ENCODE data around the gene NUP42. TPM values are rescaled to one million over a fixed set of nuclear protein-coding genes. Genes with fewer than 3 reads are reported as not detected.

NUP42 gene
- total and polyA plus RNA-seq, 10 of the 15 experiments (the other 5 are each of a cell fraction or from before 2014, with no cell fraction given), result 48.6 to 124 (median 74.3) TPM

- no peak overlapping the region for H3K27ac ChIP-seq (ENCODE audit: control insufficient read depth, insufficient read depth)
- ChIA-PET SMC1A (ENCODE audit: uncharacterized antibody, unreplicated experiment) (interaction anchor here (0.6 to 0.8 kb wide), 2 partner anchors 11 to 233 kb away, joined by 4 to 5 read pairs; no protein-coding TSS in a partner anchor), CTCF (no interaction called here), RAD21 (ENCODE audit: unreplicated experiment) (no interaction called here), POLR2A (no interaction called here)
- H3K4me1 ChIP-seq (ENCODE audit: control insufficient read depth, insufficient read depth, low read length), result no peaks in the 10 kb centered on the region
- H2AFZ ChIP-seq (ENCODE audit: control insufficient read depth, low read depth, low read length), result no peak overlapping the region
- in situ Hi-C loops (cut with MboI), result no loop called here
- no TSS peak for BruUV-seq (replicated peaks)
- no peak overlapping the region for H3K9ac ChIP-seq (ENCODE audit: control insufficient read depth, insufficient read depth, low read length)
- no peak overlapping the region for H3K4me3 ChIP-seq
- DNase-seq (ENCODE audit: low read depth, low spot score), result no peak
- H3K4me2 ChIP-seq (ENCODE audit: control insufficient read depth, insufficient read depth), result no peak overlapping the region
- intact Hi-C loops (cut with micrococcal nuclease; ENCODE audit: unreplicated experiment), result no loop called here
- H3K27me3 ChIP-seq (replicated peaks in 1 of 2; ENCODE audit: control insufficient read depth in 2 of 2, insufficient read depth in 2 of 2, low read length in 1 of 2), result no peaks in the 10 kb centered on the region
- TF ChIP-seq MYC (IDR thresholded peaks at IDR 0.05; ENCODE audit: insufficient read depth, insufficient read length, insufficient replicate concordance, low read length, severe bottlenecking) (no peak), ZNF592 (IDR thresholded peaks at IDR 0.05) (no peak), SIN3A (IDR thresholded peaks at IDR 0.05; ENCODE audit: low read depth, low read length) (no peak), MEF2A (IDR thresholded peaks at IDR 0.05; ENCODE audit: insufficient read depth, low read depth, low read length) (no peak), MTA3 (IDR thresholded peaks at IDR 0.05; ENCODE audit: borderline replicate concordance, low read length) (no peak), SUZ12 (IDR thresholded peaks at IDR 0.05; ENCODE audit: unreplicated experiment) (no peak), SUPT20H (IDR thresholded peaks at IDR 0.05; ENCODE audit: borderline replicate concordance, control insufficient read depth, low read depth, low read length) (no peak)
- no peak for ATAC-seq
- 67% methylated on average over 5 of the region's 6 CpGs for WGBS (ENCODE audit: insufficient coverage, insufficient replicate concordance, low lambda C conversion rate, missing lambda C conversion rate)
- no peaks in the 10 kb centered on the region for H3K79me2 ChIP-seq (ENCODE audit: control insufficient read depth, insufficient read depth, low read length)
- no peaks in the 10 kb centered on the region for H3K9me3 ChIP-seq (replicated peaks; ENCODE audit: control insufficient read depth, insufficient read depth, low read length)
- no peak for FAIRE-seq
- H3K36me3 ChIP-seq (ENCODE audit: control insufficient read depth in 2 of 2, insufficient read depth in 2 of 2, low read length in 1 of 2), result no peaks in the 10 kb centered on the region
- H4K20me1 ChIP-seq (ENCODE audit: control insufficient read depth, insufficient read depth), result no peaks in the 10 kb centered on the region
Measured at GRCh38 chr7:23157679-23158078, 24.2 kb upstream of the NUP42 start.
